HepG2 (cell line): ENCODE data around the gene AGTPBP1. TPM values are rescaled to one million over a fixed set of nuclear protein-coding genes. Genes with fewer than 3 reads are reported as not detected.

Source experiments
- ATAC-seq: fragments of 200-7000 bp; cut with Tn5 transposase; 3 replicates; pipeline ENCODE4 v1.9.1; 2020; ENCODE audit warnings: mild to moderate bottlenecking, moderate library complexity
- BruUV-seq: library from RNA; stranded (reverse); fragments of 400-500 nt; replicated peaks from 2 replicates; lab custom pipeline; 2021; lab: Mats Ljungman, UMichigan
- CTCF ChIA-PET: fragments of 300-600 bp; formaldehyde crosslinking; extraction: SDS; loops from one replicate; lab custom pipeline; 2021; ENCODE audit warnings: low total read pairs, inconsistent platforms, low intra/inter-chr PET ratio; lab: Yijun Ruan, JAX
- POLR2A ChIA-PET: fragments of 350-600 bp; sonication (Branson Sonifier 250); formaldehyde crosslinking; loops from one replicate; lab custom pipeline; 2020; ENCODE audit warnings: antibody characterized with exemption, inconsistent platforms; lab: Yijun Ruan, JAX
- DNase-seq: peaks from one replicate; pipeline ENCODE4 v3.0.0-alpha.2; 2015; ENCODE audit warnings: low spot score
- FAIRE-seq: peaks from 3 replicates; lab custom pipeline; 2011; peaks lifted over from hg19 to GRCh38; lab: Jason Lieb, UNC
- H2AFZ ChIP-seq: one replicate; pipeline ENCODE4 v1.6.1; 2011; ENCODE audit warnings: low read length, inconsistent platforms
- H3K27ac ChIP-seq: fragments of 300-600 bp; 3 replicates; pipeline ENCODE4 v1.8.0; 2011; ENCODE audit warnings: mixed run types, mild to moderate bottlenecking, mixed read lengths, low read length, inconsistent platforms; ENCODE audit not compliant: insufficient read depth; ENCODE audit errors: extremely low read length
- H3K27me3 ChIP-seq, 2 experiments: fragments of 200-600 bp in 1 of 2; 2 replicates in 1 of 2; 3 replicates in 1 of 2; pipeline versions ENCODE4 v1.6.0 to v1.8.0; 2011; ENCODE audit warnings: low read length in 2 of 2, mild to moderate bottlenecking in 2 of 2, moderate library complexity in 2 of 2, inconsistent platforms in 1 of 2; ENCODE audit not compliant: insufficient read depth in 2 of 2, control insufficient read depth in 1 of 2
- H3K36me3 ChIP-seq, 2 experiments: fragments of 200-600 bp in 1 of 2; replicated peaks in 1 of 2; 2 replicates in 1 of 2; 3 replicates in 1 of 2; pipeline versions ENCODE4 v1.5.1 to v1.8.0; 2011; ENCODE audit warnings: low read length in 2 of 2, inconsistent platforms in 1 of 2; ENCODE audit not compliant: insufficient read depth in 2 of 2, control insufficient read depth in 1 of 2
- H3K4me1 ChIP-seq: 2 replicates; pipeline ENCODE4 v1.5.1; 2012; ENCODE audit warnings: low read length, inconsistent platforms; ENCODE audit not compliant: insufficient read depth
- H3K4me2 ChIP-seq: 2 replicates; pipeline ENCODE4 v1.6.0; 2011; ENCODE audit warnings: low read depth, low read length, inconsistent platforms
- H3K4me3 ChIP-seq, 3 experiments: fragments of 200-600 bp in 1 of 3; sonication (generic), shearing (Covaris generic) in 1 of 3; replicated peaks in 1 of 3; 2 replicates each; pipeline ENCODE4 v1.5.1; 2011 to 2016; ENCODE audit warnings: low read length in 3 of 3, inconsistent platforms in 2 of 3, low read depth in 2 of 3, mild to moderate bottlenecking in 2 of 3, control low read depth in 1 of 3, mixed read lengths in 1 of 3; ENCODE audit not compliant: insufficient read depth in 1 of 3
- H3K79me2 ChIP-seq: one replicate; pipeline ENCODE4 v1.6.1; 2011; ENCODE audit warnings: low read length, inconsistent platforms; ENCODE audit not compliant: insufficient read depth
- H3K9ac ChIP-seq: 2 replicates; pipeline ENCODE4 v1.6.0; 2011; ENCODE audit warnings: mild to moderate bottlenecking, low read depth, low read length, inconsistent platforms; ENCODE audit not compliant: insufficient read depth
- H3K9me3 ChIP-seq: 2 replicates; pipeline ENCODE4 v1.5.1; 2012; ENCODE audit warnings: mild to moderate bottlenecking, low read length
- H4K20me1 ChIP-seq: 2 replicates; pipeline ENCODE4 v1.6.0; 2011; ENCODE audit warnings: inconsistent platforms, mild to moderate bottlenecking, low read length, moderate library complexity; ENCODE audit not compliant: insufficient read depth
- DDIT3 ChIP-seq: sonication (generic); formaldehyde crosslinking; IDR thresholded peaks from 2 replicates; pipeline ENCODE4 v1.4.0; 2020; ENCODE audit warnings: mild to moderate bottlenecking, missing genetic modification reagents
- IRF2 ChIP-seq: IDR thresholded peaks from 2 replicates; pipeline ENCODE4 v1.6.1; 2018; ENCODE audit warnings: missing genetic modification reagents, missing compliant biosample characterization
- KLF13 ChIP-seq: sonication (generic); formaldehyde crosslinking; IDR thresholded peaks from 2 replicates; pipeline ENCODE4 v1.4.0; 2020; ENCODE audit warnings: mild to moderate bottlenecking, missing genetic modification reagents
- MTA1 ChIP-seq: sonication (generic); formaldehyde crosslinking; IDR thresholded peaks from 2 replicates; pipeline ENCODE4 v1.4.0; 2020; ENCODE audit warnings: missing genetic modification reagents, mild to moderate bottlenecking, borderline replicate concordance
- RCOR2 ChIP-seq: IDR thresholded peaks from 2 replicates; pipeline ENCODE4 v1.6.1; 2016; ENCODE audit warnings: missing biosample characterization, missing genetic modification reagents
- RXRB ChIP-seq: IDR thresholded peaks from 2 replicates; pipeline ENCODE4 v1.6.1; 2016; ENCODE audit warnings: borderline replicate concordance, missing genetic modification reagents, missing compliant biosample characterization
- SNRNP70 ChIP-seq: fragments of 200-400 bp; formaldehyde crosslinking; IDR thresholded peaks from 2 replicates; pipeline ENCODE4 v1.6.1; 2017; ENCODE audit warnings: mild to moderate bottlenecking, low read depth, low read length, moderate library complexity
- STAT5B ChIP-seq: sonication (generic); formaldehyde crosslinking; IDR thresholded peaks from 2 replicates; pipeline ENCODE4 v1.4.0; 2020; ENCODE audit warnings: missing genetic modification reagents
- ZFP36 ChIP-seq: fragments of 150-350 bp; IDR thresholded peaks from 2 replicates; pipeline ENCODE4 v1.6.1; 2018; ENCODE audit warnings: borderline replicate concordance, low read length, low read depth; ENCODE audit not compliant: partially characterized antibody
- ZKSCAN5 ChIP-seq: sonication (generic); formaldehyde crosslinking; IDR thresholded peaks from 2 replicates; pipeline ENCODE4 v1.5.1; 2020; ENCODE audit warnings: mild to moderate bottlenecking, missing genetic modification reagents
- ZNF672 ChIP-seq: sonication (generic); formaldehyde crosslinking; IDR thresholded peaks from 2 replicates; pipeline ENCODE4 v1.8.1; 2022; ENCODE audit warnings: missing genetic modification reagents
- WGBS: methylation state at CpG from one replicate; pipeline ENCODE4 v1.1.6; 2017; ENCODE audit warnings: low lambda C conversion rate; 5-methylcytosine and 5-hydroxymethylcytosine counted together
- in situ Hi-C: cut with HindIII; loops from 2 replicates; pipeline ENCODE4 v1.10.0; 2017; ENCODE audit warnings: low pct_unique_long_range_greater_than_20kb; ENCODE audit not compliant: extremely low pct_ligation_motif_present
- intact Hi-C: fragments of 100-400 bp; cut with micrococcal nuclease; formaldehyde crosslinking; loops from one replicate; pipeline ENCODE4 v1.10.0; 2022; ENCODE audit not compliant: unreplicated experiment
- polyA plus RNA-seq, 8 experiments: library from polyadenylated mRNA; depleted of rRNA in 3 of 8; stranded (reverse) in 7 of 8; unstranded in 1 of 8; fragments of >200 nt; fragmentation: Illumina TruSeq in 4 of 8; extraction: Trizol in 4 of 8; gene quantifications; 2 replicates each; pipeline versions ENCODE4 v1.2.1 to v1.2.3, GENCODE V29; 2011 to 2016; ENCODE audit warnings: low read depth in 4 of 8, missing spikeins in 1 of 8, mixed read lengths in 1 of 8; ENCODE audit not compliant: insufficient read depth in 1 of 8
- total RNA-seq, 5 experiments: library from RNA; depleted of rRNA; stranded (reverse); fragments of >200 nt; fragmentation: Illumina TruSeq; extraction: Trizol; gene quantifications; 2 replicates each; pipeline ENCODE4 v1.2.3, GENCODE V29; 2016; ENCODE audit warnings: low read depth in 1 of 5
- TF ChIP-seq, protein P1 (sequence below): sonication (generic); formaldehyde crosslinking; IDR thresholded peaks from 2 replicates; pipeline ENCODE4 v1.4.0; 2020; ENCODE audit warnings: low read depth, mild to moderate bottlenecking, missing genetic modification reagents

AGTPBP1 gene
- total and polyA plus RNA-seq, 2 of the 13 experiments (the other 11 are each of a cell fraction or from before 2014, with no cell fraction given), result 9.7 to 22.3 TPM

GRCh38 chr9:85713897-85714296, 27.9 kb downstream of the AGTPBP1 start:
- Histone ChIP-seq H3K36me3 (no peaks in the 10 kb centered on the region), H3K27ac (no peak overlapping the region), H3K4me3 (no peak overlapping the region), H3K4me2 (no peak overlapping the region)
- POLR2A ChIA-PET, result no interaction called here
- 95% methylated on average over 2 of the region's 2 CpGs for WGBS
- TF ChIP-seq ZKSCAN5 (CRISPR knock-in tag) (no peak), IRF2 (CRISPR knock-in tag) (no peak), RXRB (CRISPR knock-in tag) (no peak), RCOR2 (CRISPR knock-in tag) (no peak), STAT5B (CRISPR knock-in tag) (no peak), KLF13 (CRISPR knock-in tag) (no peak), ZFP36 (no peak), DDIT3 (CRISPR knock-in tag) (no peak), ZNF672 (no peak), MTA1 (CRISPR knock-in tag) (no peak), SNRNP70 (no peak)
- TF ChIP-seq, protein P1, sequence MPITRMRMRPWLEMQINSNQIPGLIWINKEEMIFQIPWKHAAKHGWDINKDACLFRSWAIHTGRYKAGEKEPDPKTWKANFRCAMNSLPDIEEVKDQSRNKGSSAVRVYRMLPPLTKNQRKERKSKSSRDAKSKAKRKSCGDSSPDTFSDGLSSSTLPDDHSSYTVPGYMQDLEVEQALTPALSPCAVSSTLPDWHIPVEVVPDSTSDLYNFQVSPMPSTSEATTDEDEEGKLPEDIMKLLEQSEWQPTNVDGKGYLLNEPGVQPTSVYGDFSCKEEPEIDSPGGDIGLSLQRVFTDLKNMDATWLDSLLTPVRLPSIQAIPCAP (CRISPR knock-in tag), result no peak
- TF ChIP-seq, all 625 proteins: peak for 0
- BruUV-seq, result no TSS peak
- CTCF ChIA-PET, result no interaction called here
- no peak for FAIRE-seq
- no peak for DNase-seq
- Histone ChIP-seq H3K9me3 (no peaks in the 10 kb centered on the region), H3K9ac (no peak overlapping the region), H4K20me1 (no peaks in the 10 kb centered on the region), H2AFZ (no peak overlapping the region), H3K79me2 (no peaks in the 10 kb centered on the region), H3K4me1 (0 out of 2 replicates have a peak, but pooled peaks cover 7% of the 10 kb centered on the region), H3K27me3 (no peaks in the 10 kb centered on the region)
- intact Hi-C loops, result no loop called here
- no peak for ATAC-seq
- in situ Hi-C loops, result no loop called here
